HEK293 (cell line): ENCODE data around the gene ATOH1.

Experiments
- TCF7L2 ChIP-seq: IDR thresholded peaks from 2 replicates; pipeline ENCODE4 v1.6.1; 2011; ENCODE audit warnings: low read depth, mild to moderate bottlenecking, inconsistent platforms, low read length, moderate library complexity, borderline replicate concordance
- ZBTB1 ChIP-seq: fragments of 450-650 bp; formaldehyde crosslinking; IDR thresholded peaks from 2 replicates; pipeline ENCODE4 v1.5.1; 2016; ENCODE audit warnings: missing biosample characterization, missing genetic modification characterization
- ZBTB20 ChIP-seq: fragments of 450-650 bp; formaldehyde crosslinking; IDR thresholded peaks from 2 replicates; pipeline ENCODE4 v1.5.1; 2016; ENCODE audit warnings: missing biosample characterization, missing genetic modification characterization
- ZNF10 ChIP-seq: fragments of 450-650 bp; formaldehyde crosslinking; IDR thresholded peaks from 2 replicates; pipeline ENCODE4 v1.5.1; 2017; ENCODE audit warnings: missing biosample characterization, missing genetic modification characterization
- ZNF16 ChIP-seq: fragments of 450-650 bp; formaldehyde crosslinking; IDR thresholded peaks from 2 replicates; pipeline ENCODE4 v1.5.1; 2016; ENCODE audit warnings: low read depth, missing biosample characterization, missing genetic modification characterization
- ZNF629 ChIP-seq: fragments of 450-650 bp; formaldehyde crosslinking; IDR thresholded peaks from 2 replicates; pipeline ENCODE4 v1.5.1; 2017; ENCODE audit warnings: missing biosample characterization, missing genetic modification characterization
- ZNF76 ChIP-seq: fragments of 450-650 bp; formaldehyde crosslinking; IDR thresholded peaks from 2 replicates; pipeline ENCODE4; 2016; ENCODE audit warnings: low read depth, missing biosample characterization, missing genetic modification characterization, borderline replicate concordance
- TF ChIP-seq, protein P1 (sequence below): fragments of 450-650 bp; formaldehyde crosslinking; IDR thresholded peaks from 2 replicates; pipeline ENCODE4 v1.5.1; 2016; ENCODE audit warnings: missing biosample characterization, missing genetic modification characterization
- TF ChIP-seq, protein P2 (sequence below): fragments of 450-650 bp; formaldehyde crosslinking; IDR thresholded peaks from 2 replicates; pipeline ENCODE4 v1.5.1; 2016; ENCODE audit warnings: missing biosample characterization, missing genetic modification characterization

DNA sequence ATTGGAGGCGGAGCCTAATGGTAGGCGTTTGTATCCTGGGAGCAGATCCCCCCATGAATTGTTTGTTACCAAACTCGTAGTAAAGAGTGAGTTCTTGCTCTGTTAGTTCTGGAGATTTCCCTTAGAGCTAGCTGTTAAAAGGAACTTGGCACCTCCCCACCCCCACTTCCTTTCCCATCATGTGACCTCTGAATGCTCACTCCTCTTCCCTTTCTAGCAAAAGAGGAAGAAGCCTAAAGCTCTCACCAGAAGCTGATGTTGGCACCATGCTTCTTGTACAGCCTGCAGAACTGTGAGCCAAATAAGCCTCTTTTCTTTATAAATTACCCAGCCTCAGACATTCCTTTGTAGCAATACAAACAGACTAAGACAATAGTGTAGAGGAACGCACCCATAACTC is 13.8 kb upstream of the ATOH1 start:
- TF ChIP-seq ZBTB20 (no peak), ZNF16 (tag by site-specific recombination) (no peak), ZBTB1 (tag by site-specific recombination) (no peak), ZNF10 (tag by site-specific recombination) (no peak), TCF7L2 (no peak), ZNF76 (tag by site-specific recombination) (no peak), ZNF629 (no peak)
- TF ChIP-seq, protein P1, sequence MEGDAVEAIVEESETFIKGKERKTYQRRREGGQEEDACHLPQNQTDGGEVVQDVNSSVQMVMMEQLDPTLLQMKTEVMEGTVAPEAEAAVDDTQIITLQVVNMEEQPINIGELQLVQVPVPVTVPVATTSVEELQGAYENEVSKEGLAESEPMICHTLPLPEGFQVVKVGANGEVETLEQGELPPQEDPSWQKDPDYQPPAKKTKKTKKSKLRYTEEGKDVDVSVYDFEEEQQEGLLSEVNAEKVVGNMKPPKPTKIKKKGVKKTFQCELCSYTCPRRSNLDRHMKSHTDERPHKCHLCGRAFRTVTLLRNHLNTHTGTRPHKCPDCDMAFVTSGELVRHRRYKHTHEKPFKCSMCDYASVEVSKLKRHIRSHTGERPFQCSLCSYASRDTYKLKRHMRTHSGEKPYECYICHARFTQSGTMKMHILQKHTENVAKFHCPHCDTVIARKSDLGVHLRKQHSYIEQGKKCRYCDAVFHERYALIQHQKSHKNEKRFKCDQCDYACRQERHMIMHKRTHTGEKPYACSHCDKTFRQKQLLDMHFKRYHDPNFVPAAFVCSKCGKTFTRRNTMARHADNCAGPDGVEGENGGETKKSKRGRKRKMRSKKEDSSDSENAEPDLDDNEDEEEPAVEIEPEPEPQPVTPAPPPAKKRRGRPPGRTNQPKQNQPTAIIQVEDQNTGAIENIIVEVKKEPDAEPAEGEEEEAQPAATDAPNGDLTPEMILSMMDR (tag by site-specific recombination), result no peak
- TF ChIP-seq, protein P2, sequence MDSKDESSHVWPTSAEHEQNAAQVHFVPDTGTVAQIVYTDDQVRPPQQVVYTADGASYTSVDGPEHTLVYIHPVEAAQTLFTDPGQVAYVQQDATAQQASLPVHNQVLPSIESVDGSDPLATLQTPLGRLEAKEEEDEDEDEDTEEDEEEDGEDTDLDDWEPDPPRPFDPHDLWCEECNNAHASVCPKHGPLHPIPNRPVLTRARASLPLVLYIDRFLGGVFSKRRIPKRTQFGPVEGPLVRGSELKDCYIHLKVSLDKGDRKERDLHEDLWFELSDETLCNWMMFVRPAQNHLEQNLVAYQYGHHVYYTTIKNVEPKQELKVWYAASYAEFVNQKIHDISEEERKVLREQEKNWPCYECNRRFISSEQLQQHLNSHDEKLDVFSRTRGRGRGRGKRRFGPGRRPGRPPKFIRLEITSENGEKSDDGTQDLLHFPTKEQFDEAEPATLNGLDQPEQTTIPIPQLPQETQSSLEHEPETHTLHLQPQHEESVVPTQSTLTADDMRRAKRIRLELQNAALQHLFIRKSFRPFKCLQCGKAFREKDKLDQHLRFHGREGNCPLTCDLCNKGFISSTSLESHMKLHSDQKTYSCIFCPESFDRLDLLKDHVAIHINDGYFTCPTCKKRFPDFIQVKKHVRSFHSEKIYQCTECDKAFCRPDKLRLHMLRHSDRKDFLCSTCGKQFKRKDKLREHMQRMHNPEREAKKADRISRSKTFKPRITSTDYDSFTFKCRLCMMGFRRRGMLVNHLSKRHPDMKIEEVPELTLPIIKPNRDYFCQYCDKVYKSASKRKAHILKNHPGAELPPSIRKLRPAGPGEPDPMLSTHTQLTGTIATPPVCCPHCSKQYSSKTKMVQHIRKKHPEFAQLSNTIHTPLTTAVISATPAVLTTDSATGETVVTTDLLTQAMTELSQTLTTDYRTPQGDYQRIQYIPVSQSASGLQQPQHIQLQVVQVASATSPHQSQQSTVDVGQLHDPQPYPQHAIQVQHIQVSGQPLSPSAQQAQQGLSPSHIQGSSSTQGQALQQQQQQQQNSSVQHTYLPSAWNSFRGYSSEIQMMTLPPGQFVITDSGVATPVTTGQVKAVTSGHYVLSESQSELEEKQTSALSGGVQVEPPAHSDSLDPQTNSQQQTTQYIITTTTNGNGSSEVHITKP (tag by site-specific recombination), result no peak
